Erythroblast (primary cell): ENCODE data around the gene TULP1.

Experiments used
- GATA1 ChIP-seq: IDR thresholded peaks from 2 replicates; pipeline ENCODE4 v1.6.1; 2011; ENCODE audit warnings: low read depth, mild to moderate bottlenecking, control low read depth, low read length, moderate library complexity
- POLR2A ChIP-seq: IDR thresholded peaks from 2 replicates; pipeline ENCODE4 v1.6.1; 2011; ENCODE audit warnings: mild to moderate bottlenecking, low read length

GRCh38 chr6:35477551-35478179, 35.0 kb downstream of the TULP1 start:
- TF ChIP-seq POLR2A (no peak), GATA1 (no peak)
